K562 (cell line): Measurements from ENCODE around the gene NAPEPLD. TPM values are rescaled to one million over a fixed set of nuclear protein-coding genes. Genes with fewer than 3 reads are reported as not detected.

ENCODE experiments used
- ARID1B ChIP-seq: fragments of 450-650 bp; IDR thresholded peaks from 2 replicates; pipeline ENCODE4 v1.6.1; 2016; ENCODE audit warnings: antibody characterized with exemption, mild to moderate bottlenecking, inconsistent platforms
- DIDO1 ChIP-seq: fragments of 450-650 bp; IDR thresholded peaks from 2 replicates; pipeline ENCODE4 v1.6.1; 2016; ENCODE audit warnings: low read depth, missing biosample characterization, missing genetic modification characterization
- NFIC ChIP-seq: fragments of 450-650 bp; IDR thresholded peaks from 2 replicates; pipeline ENCODE4 v1.6.1; 2017; ENCODE audit warnings: mild to moderate bottlenecking, inconsistent platforms
- STAG1 ChIP-seq: sonication (generic); formaldehyde crosslinking; IDR thresholded peaks from 2 replicates; pipeline ENCODE4 v1.5.0; 2020; ENCODE audit warnings: missing genetic modification reagents, borderline replicate concordance
- U2AF2 ChIP-seq: fragments of 200-400 bp; formaldehyde crosslinking; optimal IDR thresholded peaks from 2 replicates; pipeline ENCODE3; 2017; ENCODE audit warnings: low read depth, mild to moderate bottlenecking, low read length
- YY1 ChIP-seq, 3 experiments: IDR thresholded peaks; 2 replicates each; pipeline ENCODE4 v1.6.1; 2011; ENCODE audit warnings: low read length in 2 of 3, mild to moderate bottlenecking in 2 of 3, moderate library complexity in 2 of 3, borderline replicate concordance in 1 of 3, control low read depth in 1 of 3, low read depth in 1 of 3; ENCODE audit not compliant: insufficient read depth in 3 of 3, insufficient replicate concordance in 2 of 3, control insufficient read depth in 1 of 3, insufficient read length in 1 of 3; ENCODE audit errors: extremely low read depth in 1 of 3
- ZFPM2 ChIP-seq: fragments of 250-450 bp; sonication (Bioruptor Pico); IDR thresholded peaks from 2 replicates; pipeline ENCODE4 v1.5.1; 2022; ENCODE audit warnings: mild to moderate bottlenecking
- polyA plus RNA-seq, 8 experiments: library from polyadenylated mRNA; depleted of rRNA in 4 of 8; stranded (reverse) in 5 of 8; unstranded in 3 of 8; fragments of >200 nt; fragmentation: Nextera tagmentation in 2 of 8; fragmentation: Illumina TruSeq in 1 of 8; extraction: Ambion mirVana in 2 of 8; extraction: Trizol in 1 of 8; gene quantifications; 2 replicates each; pipeline versions ENCODE4 v1.2.1 to v1.2.3, GENCODE V29; 2011 to 2014; ENCODE audit warnings: inconsistent platforms in 1 of 8, missing spikeins in 1 of 8
- total RNA-seq, 7 experiments: library from RNA; depleted of rRNA in 6 of 7; stranded (reverse); fragments of >200 nt in 6 of 7; fragmentation: Illumina TruSeq in 2 of 7; extraction: Trizol in 2 of 7; gene quantifications; 2 replicates each; pipeline versions ENCODE4 v1.2.1 to v1.2.3, GENCODE V29; 2011 to 2021; ENCODE audit warnings: low replicate concordance in 1 of 7
- TF ChIP-seq, protein P1 (sequence below): fragments of 250-450 bp; sonication (Bioruptor Pico); IDR thresholded peaks from 2 replicates; pipeline ENCODE4 v1.8.0; 2022; ENCODE audit warnings: inconsistent platforms, mild to moderate bottlenecking, moderate library complexity, borderline replicate concordance
- TF ChIP-seq, protein P2 (sequence below): fragments of 450-650 bp; formaldehyde crosslinking; conservative IDR thresholded peaks from 2 replicates; pipeline ENCODE4 v1.4.0; 2022; ENCODE audit warnings: mild to moderate bottlenecking, missing genetic modification characterization
- TF ChIP-seq, protein P3 (sequence below): IDR thresholded peaks from 2 replicates; pipeline ENCODE4 v1.6.1; 2011; ENCODE audit not compliant: insufficient read length; ENCODE audit errors: extremely low read depth
- TF ChIP-seq, protein P4 (sequence below): fragments of 450-650 bp; formaldehyde crosslinking; IDR thresholded peaks from 2 replicates; pipeline ENCODE4 v1.4.0; 2020; ENCODE audit warnings: mild to moderate bottlenecking, moderate library complexity
- TF ChIP-seq, protein P5 (sequence below), 2 experiments: fragments of 450-650 bp; IDR thresholded peaks; 2 replicates each; pipeline ENCODE4 v1.6.1; 2018; ENCODE audit warnings: mild to moderate bottlenecking in 2 of 2, low read depth in 1 of 2; ENCODE audit not compliant: partially characterized antibody in 2 of 2

Gene NAPEPLD
- total and polyA plus RNA-seq, 9 of the 15 experiments (the other 6 are each of a cell fraction or from before 2014, with no cell fraction given), result 3.2 to 11.0 (median 7.5) TPM

DNA sequence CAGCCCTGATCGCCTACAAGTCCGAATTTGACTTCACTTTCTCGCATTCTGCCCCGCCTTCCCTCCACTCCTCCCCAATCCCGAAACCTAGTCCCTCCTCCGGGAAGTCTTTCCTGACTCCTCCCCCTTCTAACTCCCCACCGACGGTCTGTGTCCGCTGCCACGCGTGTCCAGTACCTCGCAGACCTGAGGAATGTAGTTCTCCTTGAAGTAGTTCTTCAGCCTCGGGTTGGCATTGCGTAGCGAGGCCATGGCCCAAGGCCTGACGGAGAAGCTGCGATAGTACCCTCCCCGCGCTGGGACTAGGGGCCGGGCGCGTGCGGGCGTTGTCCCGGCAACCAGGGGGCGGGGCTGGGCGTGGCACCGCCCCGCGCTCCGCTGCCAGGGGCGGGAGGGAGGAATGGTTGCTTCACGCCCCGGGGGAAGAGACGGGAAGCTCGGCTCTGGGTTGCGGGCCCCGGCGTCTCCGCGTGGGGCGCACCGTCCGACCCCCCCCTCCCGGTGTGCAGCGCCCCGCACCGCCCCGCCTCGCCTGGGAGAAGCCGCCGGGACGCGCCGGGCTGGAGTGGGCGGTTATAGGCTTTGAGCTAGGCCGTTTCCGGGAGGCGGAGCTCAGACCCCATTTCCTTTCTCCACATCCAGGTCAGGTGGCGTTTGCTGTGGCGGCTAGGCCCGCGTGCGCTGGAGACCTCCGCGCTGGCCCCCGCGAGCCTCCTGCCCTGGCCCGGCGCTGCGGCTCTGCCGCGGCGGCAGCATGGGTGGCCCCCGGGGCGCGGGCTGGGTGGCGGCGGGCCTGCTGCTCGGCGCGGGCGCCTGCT lies 74.2 kb downstream of the NAPEPLD start, which contains the start of the genes ARMC10 and FBXL13 (continued):
- TF ChIP-seq, protein P1, sequence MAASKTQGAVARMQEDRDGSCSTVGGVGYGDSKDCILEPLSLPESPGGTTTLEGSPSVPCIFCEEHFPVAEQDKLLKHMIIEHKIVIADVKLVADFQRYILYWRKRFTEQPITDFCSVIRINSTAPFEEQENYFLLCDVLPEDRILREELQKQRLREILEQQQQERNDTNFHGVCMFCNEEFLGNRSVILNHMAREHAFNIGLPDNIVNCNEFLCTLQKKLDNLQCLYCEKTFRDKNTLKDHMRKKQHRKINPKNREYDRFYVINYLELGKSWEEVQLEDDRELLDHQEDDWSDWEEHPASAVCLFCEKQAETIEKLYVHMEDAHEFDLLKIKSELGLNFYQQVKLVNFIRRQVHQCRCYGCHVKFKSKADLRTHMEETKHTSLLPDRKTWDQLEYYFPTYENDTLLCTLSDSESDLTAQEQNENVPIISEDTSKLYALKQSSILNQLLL (CRISPR knock-in tag), result no peak
- TF ChIP-seq, protein P2, sequence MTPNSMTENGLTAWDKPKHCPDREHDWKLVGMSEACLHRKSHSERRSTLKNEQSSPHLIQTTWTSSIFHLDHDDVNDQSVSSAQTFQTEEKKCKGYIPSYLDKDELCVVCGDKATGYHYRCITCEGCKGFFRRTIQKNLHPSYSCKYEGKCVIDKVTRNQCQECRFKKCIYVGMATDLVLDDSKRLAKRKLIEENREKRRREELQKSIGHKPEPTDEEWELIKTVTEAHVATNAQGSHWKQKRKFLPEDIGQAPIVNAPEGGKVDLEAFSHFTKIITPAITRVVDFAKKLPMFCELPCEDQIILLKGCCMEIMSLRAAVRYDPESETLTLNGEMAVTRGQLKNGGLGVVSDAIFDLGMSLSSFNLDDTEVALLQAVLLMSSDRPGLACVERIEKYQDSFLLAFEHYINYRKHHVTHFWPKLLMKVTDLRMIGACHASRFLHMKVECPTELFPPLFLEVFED (CRISPR knock-in tag), result peak; percentile 75; the same call in 1 of the 2 replicates
- TF ChIP-seq U2AF2, result no peak
- TF ChIP-seq, protein P3, sequence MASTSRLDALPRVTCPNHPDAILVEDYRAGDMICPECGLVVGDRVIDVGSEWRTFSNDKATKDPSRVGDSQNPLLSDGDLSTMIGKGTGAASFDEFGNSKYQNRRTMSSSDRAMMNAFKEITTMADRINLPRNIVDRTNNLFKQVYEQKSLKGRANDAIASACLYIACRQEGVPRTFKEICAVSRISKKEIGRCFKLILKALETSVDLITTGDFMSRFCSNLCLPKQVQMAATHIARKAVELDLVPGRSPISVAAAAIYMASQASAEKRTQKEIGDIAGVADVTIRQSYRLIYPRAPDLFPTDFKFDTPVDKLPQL, result no peak
- TF ChIP-seq ARID1B, result 0 out of 2 replicates have a peak, but pooled peaks have one; percentile 45
- 0 out of 2 replicates have a peak, but pooled peaks have one; percentile 34 for TF ChIP-seq ZFPM2 (CRISPR knock-in tag)
- no peak for TF ChIP-seq DIDO1 (tag)
- TF ChIP-seq, protein P4, sequence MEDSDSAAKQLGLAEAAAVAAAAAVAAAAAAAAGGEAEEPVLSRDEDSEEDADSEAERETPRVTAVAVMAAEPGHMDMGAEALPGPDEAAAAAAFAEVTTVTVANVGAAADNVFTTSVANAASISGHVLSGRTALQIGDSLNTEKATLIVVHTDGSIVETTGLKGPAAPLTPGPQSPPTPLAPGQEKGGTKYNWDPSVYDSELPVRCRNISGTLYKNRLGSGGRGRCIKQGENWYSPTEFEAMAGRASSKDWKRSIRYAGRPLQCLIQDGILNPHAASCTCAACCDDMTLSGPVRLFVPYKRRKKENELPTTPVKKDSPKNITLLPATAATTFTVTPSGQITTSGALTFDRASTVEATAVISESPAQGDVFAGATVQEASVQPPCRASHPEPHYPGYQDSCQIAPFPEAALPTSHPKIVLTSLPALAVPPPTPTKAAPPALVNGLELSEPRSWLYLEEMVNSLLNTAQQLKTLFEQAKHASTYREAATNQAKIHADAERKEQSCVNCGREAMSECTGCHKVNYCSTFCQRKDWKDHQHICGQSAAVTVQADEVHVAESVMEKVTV (CRISPR knock-in tag), result no peak
- peak in 1 of 3 experiments; percentile 78 for TF ChIP-seq YY1 (IDR thresholded peaks at IDR 0.05; ENCODE audit: borderline replicate concordance in 1 of 3, control insufficient read depth in 1 of 3, extremely low read depth in 1 of 3, insufficient read depth in 3 of 3, insufficient read length in 1 of 3, insufficient replicate concordance in 2 of 3, low read depth in 1 of 3, low read length in 2 of 3)
- 0 out of 2 replicates have a peak, but pooled peaks have one; percentile 35 for TF ChIP-seq STAG1 (CRISPR knock-in tag)
- TF ChIP-seq, protein P5, sequence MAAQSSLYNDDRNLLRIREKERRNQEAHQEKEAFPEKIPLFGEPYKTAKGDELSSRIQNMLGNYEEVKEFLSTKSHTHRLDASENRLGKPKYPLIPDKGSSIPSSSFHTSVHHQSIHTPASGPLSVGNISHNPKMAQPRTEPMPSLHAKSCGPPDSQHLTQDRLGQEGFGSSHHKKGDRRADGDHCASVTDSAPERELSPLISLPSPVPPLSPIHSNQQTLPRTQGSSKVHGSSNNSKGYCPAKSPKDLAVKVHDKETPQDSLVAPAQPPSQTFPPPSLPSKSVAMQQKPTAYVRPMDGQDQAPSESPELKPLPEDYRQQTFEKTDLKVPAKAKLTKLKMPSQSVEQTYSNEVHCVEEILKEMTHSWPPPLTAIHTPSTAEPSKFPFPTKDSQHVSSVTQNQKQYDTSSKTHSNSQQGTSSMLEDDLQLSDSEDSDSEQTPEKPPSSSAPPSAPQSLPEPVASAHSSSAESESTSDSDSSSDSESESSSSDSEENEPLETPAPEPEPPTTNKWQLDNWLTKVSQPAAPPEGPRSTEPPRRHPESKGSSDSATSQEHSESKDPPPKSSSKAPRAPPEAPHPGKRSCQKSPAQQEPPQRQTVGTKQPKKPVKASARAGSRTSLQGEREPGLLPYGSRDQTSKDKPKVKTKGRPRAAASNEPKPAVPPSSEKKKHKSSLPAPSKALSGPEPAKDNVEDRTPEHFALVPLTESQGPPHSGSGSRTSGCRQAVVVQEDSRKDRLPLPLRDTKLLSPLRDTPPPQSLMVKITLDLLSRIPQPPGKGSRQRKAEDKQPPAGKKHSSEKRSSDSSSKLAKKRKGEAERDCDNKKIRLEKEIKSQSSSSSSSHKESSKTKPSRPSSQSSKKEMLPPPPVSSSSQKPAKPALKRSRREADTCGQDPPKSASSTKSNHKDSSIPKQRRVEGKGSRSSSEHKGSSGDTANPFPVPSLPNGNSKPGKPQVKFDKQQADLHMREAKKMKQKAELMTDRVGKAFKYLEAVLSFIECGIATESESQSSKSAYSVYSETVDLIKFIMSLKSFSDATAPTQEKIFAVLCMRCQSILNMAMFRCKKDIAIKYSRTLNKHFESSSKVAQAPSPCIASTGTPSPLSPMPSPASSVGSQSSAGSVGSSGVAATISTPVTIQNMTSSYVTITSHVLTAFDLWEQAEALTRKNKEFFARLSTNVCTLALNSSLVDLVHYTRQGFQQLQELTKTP (IDR thresholded peaks at IDR 0.05; ENCODE audit: low read depth in 1 of 2, partially characterized antibody in 2 of 2), result peak in 1 of 2 experiments; percentile 58
- TF ChIP-seq NFIC, result peak; percentile 39
